GM18502 (cell line): ENCODE measurements around the gene OVOL3.
A peak's percentile ranks its signal among the peaks of the same experiment; 100 is the strongest.

Experiments
- ATAC-seq: cut with Tn5 transposase; IDR thresholded peaks from one replicate; pipeline ENCODE4 v1.9.1; 2021; ENCODE audit warnings: mild to moderate bottlenecking; ENCODE audit not compliant: unreplicated experiment, poor library complexity

OVOL3 gene

GRCh38 chr19:36099166-36099785 lies 11.7 kb upstream of the OVOL3 start:
- no peak for ATAC-seq

GRCh38 chr19:36100476-36100875 lies 10.5 kb upstream of the OVOL3 start:
- no peak for ATAC-seq

GRCh38 chr19:36101550-36102327 lies 9.2 kb upstream of the OVOL3 start:
- no peak for ATAC-seq

- no peak for ATAC-seq
Measured at GRCh38 chr19:36103040-36103626, 7.8 kb upstream of the OVOL3 start.

GRCh38 chr19:36103842-36104552 lies 6.9 kb upstream of the OVOL3 start:
- no peak for ATAC-seq

- ATAC-seq = no peak
Measured at GRCh38 chr19:36106441-36106840, 4.5 kb upstream of the OVOL3 start.

GRCh38 chr19:36106991-36107390 lies 4.0 kb upstream of the OVOL3 start:
- ATAC-seq = no peak

GRCh38 chr19:36108684-36109083 lies 2.3 kb upstream of the OVOL3 start:
- ATAC-seq = no peak

GRCh38 chr19:36111200-36111539 lies 227 bp downstream of the OVOL3 start:
- ATAC-seq = no peak

GRCh38 chr19:36112678-36113077 lies 1.7 kb downstream of the OVOL3 start:
- no peak for ATAC-seq

- no peak for ATAC-seq
Measured at GRCh38 chr19:36113425-36113824, 2.5 kb downstream of the OVOL3 start.

- ATAC-seq = no peak
Measured at GRCh38 chr19:36113894-36114720, 3.2 kb downstream of the OVOL3 start.

- peak; percentile 85 for ATAC-seq
Measured at GRCh38 chr19:36114721-36115452, 3.9 kb downstream of the OVOL3 start, which contains the start of gene POLR2I. TSS of gene POLR2I (minus strand) at chr19:36114875. CDS start at chr19:36114856, 19 bp downstream.

GRCh38 chr19:36115453-36116343 lies 4.8 kb downstream of the OVOL3 start, which contains the start of gene TBCB:
TSS of gene TBCB (plus strand) at chr19:36115468. CDS start at chr19:36115561, 93 bp downstream.
- peak; percentile 31 for ATAC-seq

- no peak for ATAC-seq
Measured at GRCh38 chr19:36116344-36116637, 5.3 kb downstream of the OVOL3 start.

- ATAC-seq = no peak
Measured at GRCh38 chr19:36120092-36120983, 9.4 kb downstream of the OVOL3 start.

- no peak for ATAC-seq
Measured at GRCh38 chr19:36120984-36121358, 10.0 kb downstream of the OVOL3 start.
